ENCODE data around the gene CKB.
"Not testable (repeated sequence)": the region's sequence is repeated elsewhere in the genome, so short reads cannot be mapped to it uniquely, and the experiment has no call there.

The CKB gene

DNA sequence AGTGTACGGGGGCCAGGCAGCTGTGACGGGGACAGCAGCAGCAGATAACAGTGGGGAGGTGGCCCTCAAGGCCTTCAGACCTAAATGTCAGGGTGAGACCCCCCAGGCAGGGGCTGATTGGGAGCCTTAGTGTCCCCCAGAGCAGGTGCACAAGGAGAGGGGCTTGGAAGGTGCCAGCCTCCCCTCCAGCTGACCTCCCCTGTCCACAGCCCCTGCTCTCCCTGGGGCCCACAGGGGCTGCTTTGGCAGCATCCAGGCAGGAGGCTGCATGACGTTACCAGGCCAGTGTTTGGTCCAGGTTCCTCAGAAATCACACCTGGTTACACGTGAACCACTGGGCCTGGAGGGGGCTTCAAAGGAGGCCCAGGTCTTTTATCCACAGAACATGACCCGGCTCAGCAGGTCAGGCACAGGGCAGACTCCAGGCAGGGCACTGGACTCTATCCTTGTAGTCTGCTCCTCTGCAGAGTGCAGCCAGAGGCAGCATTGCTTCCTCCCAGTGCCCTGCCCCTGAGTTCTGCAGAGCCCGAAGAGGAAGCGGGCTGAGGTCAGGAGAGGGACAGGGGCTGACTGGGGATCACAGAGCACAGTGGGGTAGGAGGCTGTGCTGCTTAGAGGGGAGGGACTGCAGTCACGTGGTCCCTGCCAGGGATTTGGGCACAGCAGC lies 3.8 kb upstream of the CKB start:
- DNase-seq (ENCODE audit: low spot score) = no peak

DNA sequence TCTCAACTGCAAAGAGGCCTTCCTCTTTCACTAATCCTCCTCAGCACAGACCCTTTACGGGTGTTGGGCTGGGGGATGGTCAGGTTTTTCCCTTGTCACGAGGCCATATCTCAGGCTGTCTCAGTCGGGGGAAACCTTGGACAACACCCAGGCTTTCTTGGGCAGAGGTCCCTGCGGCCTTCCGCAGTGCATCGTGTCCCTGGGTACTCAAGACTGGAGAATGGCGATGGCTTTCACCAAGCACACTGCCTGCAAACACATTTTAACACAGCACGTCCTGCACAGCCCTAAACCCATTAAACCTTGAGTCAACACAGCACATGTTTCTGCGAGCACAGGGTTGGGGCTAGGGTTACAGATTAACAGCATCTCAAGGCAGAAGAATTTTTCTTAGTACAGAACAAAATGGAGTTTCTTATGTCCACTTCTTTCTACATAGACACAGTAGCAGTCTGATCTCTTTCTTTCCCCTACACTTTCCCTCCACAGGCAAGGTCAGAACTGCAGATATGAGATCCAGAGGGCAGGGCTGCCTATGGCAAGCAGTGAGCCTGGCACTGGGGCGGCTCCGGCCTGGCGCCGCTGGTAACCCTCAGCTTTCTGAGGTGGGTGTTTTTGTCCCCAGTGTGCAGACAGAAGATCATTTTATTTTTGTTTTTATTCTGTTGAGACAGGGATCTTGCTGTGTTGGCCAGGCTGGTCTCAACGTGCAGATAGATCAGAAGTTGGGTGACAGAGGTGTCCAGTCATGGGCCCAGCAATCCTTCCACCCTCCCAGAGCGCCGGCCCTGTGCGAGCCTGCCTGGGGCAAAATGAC lies 3.0 kb upstream of the CKB start:
- not testable (repeated sequence) for DNase-seq (ENCODE audit: low spot score)

DNA sequence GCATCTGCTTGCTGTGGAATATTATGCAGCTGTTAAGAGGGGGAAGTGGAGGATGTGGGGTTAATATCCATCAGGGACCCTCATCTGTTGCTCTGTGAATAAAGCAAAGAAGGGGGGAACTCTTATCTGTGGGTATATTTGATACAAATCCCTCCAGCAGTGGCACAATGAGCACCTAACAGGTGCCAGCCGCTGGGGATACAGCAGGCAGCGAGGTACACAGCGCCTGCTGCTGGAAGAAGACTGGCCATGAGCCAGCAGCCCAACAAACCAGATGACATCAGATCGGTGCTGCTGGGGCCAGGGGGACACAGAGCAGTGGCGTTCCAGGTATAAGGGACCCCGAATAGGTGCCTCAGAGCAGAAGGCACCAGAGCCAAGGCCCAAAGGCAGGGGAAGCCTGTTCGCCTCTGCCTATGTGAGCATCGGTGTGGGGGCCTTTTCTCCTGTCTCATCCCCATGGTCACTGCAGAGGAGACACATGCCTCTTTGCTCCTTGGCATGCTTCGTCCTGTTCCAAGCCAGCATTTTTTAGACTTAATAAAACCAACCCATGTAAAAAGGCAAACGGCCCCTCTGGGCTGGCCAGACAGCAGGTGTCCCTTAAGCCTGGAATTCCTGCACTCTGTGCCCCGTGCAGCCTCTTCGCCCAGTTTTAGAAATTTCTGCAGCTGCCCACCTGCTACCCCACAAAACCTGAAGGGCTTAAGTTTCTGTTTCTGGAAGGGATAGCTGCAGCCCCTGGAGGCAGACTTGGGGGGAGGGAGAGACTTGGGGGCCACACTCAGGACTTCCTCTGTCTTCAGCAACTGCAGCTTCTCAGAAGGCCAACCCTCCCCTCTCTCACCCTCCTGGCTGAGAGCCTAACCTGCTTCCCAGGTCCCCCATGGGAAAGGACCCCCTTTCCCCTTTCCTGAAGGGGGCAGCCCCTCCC lies 1.6 kb upstream of the CKB start:
- no peak for DNase-seq (ENCODE audit: low spot score)

DNA sequence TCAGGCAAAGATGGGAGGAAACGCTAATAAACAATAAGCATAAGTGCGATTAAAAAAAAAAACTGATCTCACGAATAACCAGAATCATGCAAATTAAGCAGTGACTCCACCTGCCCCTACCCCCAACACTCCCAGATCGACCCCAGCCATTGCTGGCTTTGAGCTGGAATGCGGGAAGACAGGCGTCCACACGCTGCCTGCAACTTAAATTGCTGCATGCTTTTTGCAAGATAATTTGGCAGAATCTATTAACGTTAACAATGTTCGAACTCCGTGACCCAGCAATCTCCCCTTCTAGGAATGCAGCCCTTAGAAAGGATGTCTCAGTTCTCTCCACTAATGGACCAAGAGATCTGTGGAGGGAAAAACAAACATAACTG lies 935 bp upstream of the CKB start:
- DNase-seq (ENCODE audit: low spot score) = no peak

DNA sequence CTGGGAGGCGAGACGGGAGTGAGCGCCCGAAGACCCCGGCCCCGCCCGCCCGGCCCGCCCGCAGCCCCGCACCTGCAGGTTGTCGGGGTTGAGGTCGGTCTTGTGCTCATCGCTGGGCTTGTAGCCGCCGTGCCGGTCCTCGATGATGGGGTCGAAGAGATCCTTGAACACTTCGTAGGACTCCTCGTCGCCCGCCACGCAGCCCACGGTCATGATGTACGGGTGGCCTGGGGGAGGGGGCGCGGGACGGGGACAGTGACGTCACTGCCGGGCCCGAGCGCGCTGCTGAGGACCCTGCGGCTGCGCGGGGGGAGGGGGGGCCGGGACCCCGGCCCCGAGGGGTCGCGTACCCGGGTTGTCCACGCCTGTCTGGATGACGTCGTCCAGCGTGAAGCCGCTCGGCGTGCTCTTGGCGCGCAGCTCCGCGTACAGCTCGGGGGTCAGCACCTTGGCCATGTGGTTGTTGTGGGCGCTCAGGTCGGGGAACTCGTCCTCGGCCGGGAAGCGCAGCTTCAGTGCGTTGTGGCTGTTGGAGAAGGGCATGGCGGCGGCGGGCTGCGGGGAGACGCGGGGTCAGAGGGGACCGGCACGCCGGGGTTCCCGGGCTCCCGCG lies 573 bp downstream of the CKB start:
- no peak for DNase-seq (ENCODE audit: low spot score)

DNA sequence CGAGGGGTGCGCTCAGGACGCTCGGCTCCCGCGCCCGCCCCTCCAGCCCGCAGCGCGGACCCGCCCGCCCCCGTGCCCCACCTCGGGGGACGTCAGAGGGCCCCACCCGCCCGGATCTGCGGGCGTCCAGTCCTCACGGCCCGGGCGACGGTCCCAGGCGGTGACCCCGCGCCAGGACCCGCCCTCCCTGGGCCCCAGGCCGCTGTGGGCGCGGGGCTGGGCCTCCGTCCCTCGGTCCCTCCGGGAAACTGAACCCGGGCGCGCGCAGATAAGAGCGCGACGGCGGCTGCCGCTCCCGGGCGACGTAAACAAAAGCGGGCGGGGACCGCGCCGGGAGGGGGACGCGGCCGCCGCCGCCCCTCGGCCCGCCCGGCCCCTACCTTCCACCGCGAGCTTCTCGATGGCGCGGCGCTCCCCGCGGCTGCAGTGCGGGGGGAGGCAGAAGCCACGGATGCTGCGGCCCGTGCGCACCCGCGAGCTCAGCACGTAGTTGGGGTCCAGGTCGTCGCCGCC lies 1.1 kb downstream of the CKB start:
- DNase-seq (ENCODE audit: low spot score) = no peak

DNA sequence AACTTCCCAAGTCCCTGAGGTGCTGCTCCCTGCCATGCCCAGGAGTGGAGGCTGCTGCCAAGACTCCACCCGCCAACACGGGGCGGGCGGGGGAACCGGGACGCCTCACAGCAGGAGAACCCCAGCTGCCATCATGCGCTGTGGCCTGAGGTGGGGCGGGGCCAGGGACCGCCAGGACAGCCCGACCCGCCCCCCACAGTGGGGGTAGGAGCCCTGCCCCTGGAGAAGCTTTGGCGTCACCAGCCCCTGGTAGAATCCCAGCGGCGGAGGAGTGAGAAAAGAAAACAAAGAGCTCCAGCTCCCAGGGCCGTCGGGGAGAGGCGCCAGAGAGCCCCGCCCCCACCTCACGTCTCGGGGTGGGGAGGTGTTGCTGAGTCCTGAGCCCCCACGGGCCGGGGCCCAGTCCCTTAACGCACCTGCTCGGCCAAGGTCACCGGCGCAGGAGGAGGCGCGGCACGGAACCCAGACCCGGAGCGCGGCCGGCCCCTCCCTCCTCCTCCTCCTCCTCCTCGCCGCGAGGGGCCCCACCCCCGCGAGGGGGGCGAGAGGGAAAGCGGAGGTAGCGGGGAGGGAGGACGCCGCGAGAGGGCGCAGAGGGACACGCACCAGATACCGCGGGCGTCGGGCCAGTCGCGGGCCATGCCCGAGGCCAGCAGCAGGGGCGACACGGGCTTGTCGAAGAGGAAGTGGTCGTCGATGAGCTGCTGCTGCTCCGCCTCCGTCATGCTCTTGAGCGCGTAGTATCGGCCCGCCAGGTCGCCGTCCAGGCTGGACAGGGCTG lies 1.8 kb downstream of the CKB start:
- no peak for DNase-seq (ENCODE audit: low spot score)

DNA sequence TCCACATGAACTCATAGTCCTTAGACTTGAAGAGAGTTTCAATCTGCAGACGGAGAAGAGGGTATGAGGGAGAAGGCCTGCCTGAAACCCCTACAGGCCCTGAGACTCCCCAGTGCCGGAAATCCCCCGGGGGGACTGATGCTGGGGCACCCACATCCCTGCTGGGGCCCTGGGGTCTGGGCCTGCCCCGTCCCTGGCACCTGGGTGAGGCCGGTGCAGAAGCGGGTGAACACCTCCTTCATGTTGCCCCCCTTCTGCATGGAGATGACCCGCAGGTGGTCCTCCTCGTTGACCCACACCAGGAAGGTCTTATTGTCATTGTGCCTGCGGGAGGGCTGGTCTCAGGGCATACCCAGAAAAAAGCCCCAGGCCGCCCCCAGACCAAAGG lies 2.4 kb downstream of the CKB start:
- DNase-seq (ENCODE audit: low spot score) = no peak

DNA sequence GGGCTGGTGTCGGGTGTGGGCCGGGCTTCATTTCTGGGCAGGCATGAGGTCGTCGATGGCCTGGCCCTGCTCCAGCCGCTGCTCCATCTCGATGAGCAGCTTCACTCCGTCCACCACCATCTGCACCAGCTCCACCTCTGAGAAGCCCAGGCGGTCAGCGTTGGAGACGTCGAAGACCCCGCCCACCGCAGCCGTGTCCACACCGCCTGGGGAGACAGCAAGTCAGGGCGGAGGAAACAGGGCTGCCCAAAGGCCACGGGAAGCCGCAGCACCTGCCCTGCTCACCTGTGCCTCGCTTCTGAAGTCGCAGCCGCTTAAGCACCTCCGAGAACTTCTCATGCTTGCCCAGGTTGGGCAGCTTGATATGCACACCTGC lies 2.8 kb downstream of the CKB start:
- DNase-seq (ENCODE audit: low spot score) = no peak

DNA sequence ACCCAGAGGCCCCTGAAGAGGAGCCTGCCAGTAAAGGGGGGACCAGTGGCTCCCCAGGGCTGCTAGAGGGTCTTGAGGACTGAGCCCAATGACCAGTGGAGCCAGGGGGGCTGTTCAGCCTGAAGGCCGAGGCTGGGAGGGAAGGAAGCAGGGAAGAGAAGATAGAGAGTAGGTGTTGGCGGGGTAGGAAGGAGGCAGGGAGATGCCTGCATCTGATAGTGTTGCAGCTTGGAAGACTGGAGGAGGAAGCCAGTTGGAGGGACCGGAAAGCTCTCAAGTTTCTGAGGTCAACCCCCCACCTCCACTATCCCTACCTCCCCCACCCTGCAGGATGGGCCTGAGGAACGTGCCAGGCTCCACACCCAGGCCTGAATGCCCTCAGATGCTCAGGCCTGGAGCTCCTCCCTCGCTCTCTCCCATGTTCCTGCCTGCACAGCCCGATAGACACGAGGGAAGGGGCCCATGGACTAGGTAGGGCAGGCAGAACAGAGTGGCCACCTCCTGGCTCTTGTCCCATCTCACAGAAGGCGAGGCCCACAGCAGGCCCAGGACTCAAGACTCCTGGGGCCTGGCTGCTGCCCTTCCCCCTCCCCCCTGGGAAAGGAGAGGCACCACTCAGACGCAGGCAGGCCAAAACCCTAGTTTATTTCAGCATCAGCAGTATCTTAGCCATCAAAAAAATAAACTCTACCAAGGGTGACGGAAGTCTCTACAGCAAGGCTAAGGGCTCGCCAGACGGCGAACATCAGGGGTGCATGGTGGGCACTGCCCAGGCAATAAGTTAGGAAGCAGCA lies 3.4 kb downstream of the CKB start:
- DNase-seq (ENCODE audit: low spot score) = no peak

DNA sequence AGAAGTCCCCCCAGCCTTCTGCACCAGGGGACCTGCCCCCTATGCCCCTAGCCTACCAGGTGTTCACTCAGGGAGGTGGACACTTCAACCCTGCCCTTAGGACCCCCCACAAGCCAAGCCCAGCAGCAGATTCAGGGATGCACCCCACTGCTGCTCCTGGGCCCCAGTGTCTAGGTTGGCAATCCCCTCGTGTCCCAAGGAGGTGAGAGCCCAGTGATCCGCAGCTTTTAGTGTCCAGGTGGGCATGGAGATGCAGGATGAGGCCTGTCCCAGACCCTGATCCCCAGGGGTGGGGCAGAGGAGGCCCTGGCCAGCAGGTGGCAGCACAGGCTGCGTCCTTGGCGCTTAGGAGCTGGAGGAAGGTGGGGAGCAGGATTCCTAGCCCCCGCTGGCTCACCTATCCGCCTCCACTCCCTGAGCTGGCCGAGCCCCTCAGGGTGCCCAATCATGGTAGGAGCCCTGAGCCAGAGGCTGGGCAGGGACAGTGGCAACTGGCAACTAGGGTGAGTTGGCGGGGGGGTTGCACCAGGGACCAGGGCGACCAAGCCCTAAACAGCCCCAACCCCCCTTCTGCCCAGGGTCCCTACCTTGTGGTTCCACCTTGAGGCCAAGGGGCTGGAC lies 4.1 kb downstream of the CKB start:
- DNase-seq (ENCODE audit: low spot score) = peak; percentile 80

DNA sequence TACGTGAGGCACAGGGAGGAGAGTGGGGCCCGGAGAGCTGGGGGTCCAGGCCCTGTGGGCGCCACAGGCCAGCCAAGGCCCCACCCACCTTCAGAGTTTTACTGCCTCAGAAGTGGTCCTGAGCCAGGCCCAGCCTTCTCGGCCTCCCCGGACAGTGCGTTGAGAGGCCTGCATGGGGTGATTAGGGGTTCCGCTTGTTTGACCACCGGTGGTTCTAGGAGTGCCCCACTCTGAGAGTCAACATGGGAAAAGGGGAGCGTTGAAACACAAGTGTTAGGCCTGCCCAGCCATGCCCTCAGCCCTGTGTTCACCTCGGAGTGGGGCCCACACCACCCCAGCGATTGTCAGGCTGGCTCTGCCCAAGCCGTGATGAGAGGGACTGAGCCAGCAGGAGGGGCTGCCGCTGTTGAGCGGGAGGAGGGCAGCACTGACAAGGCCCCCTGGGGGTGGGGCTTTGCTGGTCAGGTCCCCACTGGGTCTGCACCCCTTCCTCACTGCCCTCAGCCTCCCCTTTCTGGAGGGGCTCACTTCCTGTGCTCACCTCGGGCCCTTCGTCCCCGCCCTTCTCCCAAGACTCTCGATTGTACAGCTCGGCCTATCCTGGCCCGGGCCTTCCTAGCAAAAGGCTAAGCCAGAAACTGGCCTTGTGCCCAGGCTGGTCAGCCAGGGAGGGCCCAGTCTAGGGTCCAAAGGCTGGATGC lies 4.8 kb downstream of the CKB start:
- no peak for DNase-seq (ENCODE audit: low spot score)

DNA sequence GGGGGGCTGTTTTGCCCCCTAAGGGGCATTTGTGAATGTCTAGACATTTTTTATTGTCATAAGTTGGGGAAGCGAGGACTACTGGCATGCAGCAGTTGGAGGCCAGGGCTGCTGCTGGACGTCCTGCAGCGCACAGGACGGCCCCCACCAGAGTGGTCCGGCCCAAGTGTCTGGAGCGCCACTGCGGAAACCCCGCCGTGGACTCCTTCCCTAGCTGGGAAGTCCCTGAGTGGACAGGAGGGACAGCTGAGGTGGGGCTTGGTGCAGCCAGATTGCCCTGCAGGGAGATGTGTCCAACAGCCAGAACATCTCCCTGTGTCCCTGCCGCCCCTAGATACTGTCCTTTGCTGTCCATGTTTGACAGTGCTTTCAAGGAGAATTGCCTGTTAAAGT lies 5.5 kb downstream of the CKB start:
- DNase-seq (ENCODE audit: low spot score) = no peak

DNA sequence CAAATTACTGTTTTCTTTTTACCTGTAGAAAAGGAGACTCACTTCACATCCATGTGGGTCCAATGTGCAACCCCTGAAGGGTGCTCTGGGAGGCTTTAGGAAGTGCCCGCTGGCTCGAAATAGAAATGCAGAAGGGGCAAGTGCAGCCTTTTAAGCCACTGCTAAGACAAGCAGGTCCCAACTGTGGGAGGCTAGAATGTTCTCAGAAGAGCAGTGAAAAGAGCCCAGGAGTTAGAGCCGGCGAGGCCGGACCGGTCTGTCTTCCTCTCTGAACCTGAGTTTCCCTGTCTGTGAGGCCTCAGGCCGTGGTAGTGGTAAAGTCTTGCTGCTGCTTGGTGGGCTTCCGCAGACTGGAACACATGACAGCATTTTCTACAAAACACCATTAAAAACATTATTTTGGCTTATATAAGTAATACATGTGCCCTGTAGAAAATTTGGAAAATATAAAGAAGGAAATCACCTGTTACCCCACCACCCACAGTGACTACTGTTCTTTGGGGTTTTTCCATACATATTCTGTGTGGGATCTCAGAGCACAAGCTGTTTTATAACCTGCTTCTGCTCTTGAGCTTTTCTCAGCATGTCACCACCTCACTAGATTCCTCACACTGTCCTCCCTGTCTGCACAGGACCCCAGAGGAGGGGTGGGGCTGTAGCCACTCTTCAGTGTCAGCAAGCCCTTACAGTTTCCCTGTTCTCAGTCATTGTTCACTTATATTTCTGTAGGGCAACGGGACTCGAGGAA lies 6.0 kb downstream of the CKB start:
- DNase-seq (ENCODE audit: low spot score) = no peak

DNA sequence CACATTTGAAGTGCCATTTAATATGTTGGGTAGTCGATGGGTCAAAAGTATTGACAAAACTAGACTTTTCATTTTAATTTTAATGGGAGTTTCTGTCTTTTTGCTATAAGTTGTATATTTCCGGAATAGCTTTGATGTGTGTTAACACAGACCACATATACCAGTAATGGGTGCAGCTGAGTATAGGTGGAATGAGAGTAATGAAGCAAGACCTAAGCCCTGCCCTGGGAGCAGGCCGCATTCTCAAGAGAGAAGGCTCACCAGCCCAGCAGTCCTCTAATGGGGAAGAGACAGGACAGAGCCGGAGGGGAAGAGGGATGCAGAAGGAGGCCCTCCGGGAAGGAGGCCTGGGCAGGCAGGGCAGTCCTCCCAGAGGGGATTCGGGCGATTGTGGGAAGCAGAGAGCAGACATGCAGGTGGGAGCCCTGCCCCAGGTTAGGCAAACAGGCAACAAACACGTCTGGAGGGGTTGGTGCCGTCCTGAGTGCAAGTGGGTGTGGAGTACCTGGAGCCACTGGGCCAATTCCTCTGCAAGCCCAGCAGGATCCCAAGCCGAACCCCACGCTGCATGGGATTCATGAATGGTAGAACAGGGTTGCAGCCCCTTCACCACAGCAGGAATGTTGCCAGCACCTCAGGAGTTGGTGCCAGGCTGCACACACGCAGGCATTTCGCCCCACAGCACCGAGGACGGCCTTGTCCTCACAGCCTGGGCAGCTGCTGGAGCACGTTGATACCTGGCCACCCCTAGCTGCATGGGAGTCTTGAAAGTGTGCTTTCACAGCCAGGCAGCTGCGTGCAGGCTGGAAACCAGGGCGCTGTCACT lies 7.8 kb downstream of the CKB start:
- no peak for DNase-seq (ENCODE audit: low spot score)

DNA sequence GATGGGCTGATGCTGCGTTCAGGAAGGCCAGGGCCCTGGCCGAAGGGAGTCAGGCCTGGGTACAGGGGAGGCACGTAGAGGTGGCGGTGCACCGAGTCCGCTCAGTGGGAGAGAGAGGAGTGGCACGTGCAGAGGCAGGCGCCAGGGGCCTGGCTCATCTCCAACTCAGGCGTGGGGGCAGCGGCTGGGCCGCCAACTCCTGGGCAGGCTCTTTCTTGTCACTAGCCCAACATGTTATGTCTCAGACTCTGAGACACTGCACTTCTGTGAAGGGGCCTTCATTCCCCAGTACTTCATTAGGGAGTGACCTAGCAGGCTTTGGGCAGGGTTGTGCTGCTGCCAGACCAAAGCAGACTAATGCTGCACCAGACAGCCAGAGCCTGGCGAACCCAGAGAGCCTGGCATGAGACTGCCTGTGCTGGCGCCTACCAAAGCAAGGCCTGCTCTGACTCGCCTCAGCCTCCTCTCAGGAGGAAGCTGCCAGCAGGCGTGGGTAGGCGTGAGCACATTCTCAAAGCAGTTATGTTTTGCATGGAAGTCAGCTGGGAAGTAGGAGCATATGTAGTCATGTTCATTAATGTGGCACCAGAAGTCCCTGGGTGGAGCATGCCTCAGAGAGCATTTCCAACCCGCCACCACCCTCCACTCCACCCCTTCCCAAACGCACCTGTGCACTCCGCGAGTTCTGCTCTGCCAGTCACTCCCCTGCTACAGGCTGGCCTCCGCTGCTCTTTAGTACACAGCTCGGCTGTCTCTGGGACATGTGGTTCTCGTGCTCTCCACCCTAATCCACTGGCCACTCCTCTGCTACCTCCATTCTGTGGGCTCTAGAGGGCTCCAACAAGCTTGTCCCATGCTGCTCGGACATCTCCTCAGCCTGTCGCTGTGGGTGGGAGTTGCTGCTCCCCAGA lies 9.7 kb downstream of the CKB start:
- no peak for DNase-seq (ENCODE audit: low spot score)

DNA sequence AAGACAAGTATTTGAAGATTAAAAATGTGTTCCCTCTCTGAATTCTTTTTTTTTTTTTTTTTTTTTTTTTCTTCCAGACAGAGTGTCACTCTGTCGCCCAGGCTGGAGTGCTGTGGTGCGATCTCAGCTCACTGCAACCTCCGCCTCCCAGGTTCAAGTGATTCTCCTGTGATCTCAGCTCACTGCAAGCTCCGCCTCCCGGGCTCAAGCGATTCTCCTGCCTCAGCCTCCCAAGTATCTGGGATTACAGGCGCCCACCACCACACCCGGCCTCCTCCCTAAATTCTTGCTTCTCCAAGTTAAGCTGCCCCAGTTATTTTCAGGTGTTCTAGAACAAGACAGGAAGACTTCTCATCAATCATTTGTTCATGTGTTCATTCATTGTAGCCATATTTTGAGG lies 10.4 kb downstream of the CKB start:
- DNase-seq (ENCODE audit: low spot score) = not testable (repeated sequence)

All from COLO829 (cell line).